Esophagus squamous epithelium (tissue), 5 donors: ENCODE data around the gene RAB20. TPM values are rescaled to one million over a fixed set of nuclear protein-coding genes. Genes with fewer than 3 reads are reported as not detected.
"Not testable (repeated sequence)": the region's sequence is repeated elsewhere in the genome, so short reads cannot be mapped to it uniquely, and the experiment has no call there.

Experiments used
- DNase-seq: peaks from one replicate; lab custom pipeline; 2025; lab: John Stamatoyannopoulos, UW
- H3K27ac ChIP-seq, 4 donors: fragments of 200-600 bp; sonication (generic); one replicate each; pipeline ENCODE4 v1.5.1; 2016 to 2019; ENCODE audit warnings: mild to moderate bottlenecking in 1 of 4
- H3K27me3 ChIP-seq, 4 donors: fragments of 200-600 bp; sonication (generic); 1 replicate in 3 of 4; 2 replicates in 1 of 4; pipeline versions ENCODE4 v1.5.1 to v1.6.0; 2017 to 2021; ENCODE audit warnings: antibody characterized with exemption in 1 of 4
- H3K36me3 ChIP-seq, 3 donors: fragments of 200-600 bp; sonication (generic); one replicate each; pipeline ENCODE4 v1.5.1; 2016 to 2019
- H3K4me1 ChIP-seq, 3 donors: fragments of 200-600 bp; sonication (generic); one replicate each; pipeline ENCODE4 v1.5.1; 2017 to 2019
- H3K4me3 ChIP-seq, 4 donors: fragments of 200-600 bp; sonication (generic); 1 replicate in 3 of 4; 2 replicates in 1 of 4; pipeline ENCODE4 v1.5.1; 2016 to 2019; ENCODE audit warnings: mild to moderate bottlenecking in 2 of 4, moderate library complexity in 1 of 4
- H3K9me3 ChIP-seq, 3 donors: fragments of 200-600 bp; sonication (generic); one replicate each; pipeline ENCODE4 v1.5.1; 2016 to 2019
- CTCF ChIP-seq, 6 experiments: fragments of 450-650 bp in 4 of 6; fragments of 200-600 bp in 2 of 6; sonication (generic) in 2 of 6; IDR thresholded peaks; one replicate each; pipeline ENCODE4 v1.5.1; 2016 to 2019; ENCODE audit warnings: antibody characterized with exemption in 6 of 6, mild to moderate bottlenecking in 4 of 6, moderate library complexity in 4 of 6
- POLR2A ChIP-seq, 4 donors: fragments of 450-650 bp; IDR thresholded peaks; one replicate each; pipeline ENCODE4 v1.6.1; 2017; ENCODE audit warnings: antibody characterized with exemption in 4 of 4, mild to moderate bottlenecking in 4 of 4, moderate library complexity in 3 of 4
- WGBS, 2 donors: methylation state at CpG; one replicate each; pipeline ENCODE4 v1.1.5; 2018; 5-methylcytosine and 5-hydroxymethylcytosine counted together
- intact Hi-C: fragments of 100-400 bp; cut with DNase I; formaldehyde crosslinking; loops from one replicate; pipeline ENCODE4 v1.15.0; 2022
- total RNA-seq, 4 donors: library from RNA; depleted of rRNA; stranded (reverse); fragments of >200 nt; gene quantifications; one replicate each; pipeline ENCODE4 v1.1.0, GENCODE V29; 2016
- donor health status: DM: yes; HTN: yes; CAD: no.

RAB20 gene
- total RNA-seq, 4 donors from 2014 or later, result 1.3 to 7.2 (median 4.3) TPM

- DNase-seq, result no peak
- no peaks in the 10 kb centered on the region for H3K27me3 ChIP-seq
- intact Hi-C loops, result no loop called here
- H3K27ac ChIP-seq, result no peak overlapping the region
- no peaks in the 10 kb centered on the region for H3K4me1 ChIP-seq
- no peak for TF ChIP-seq CTCF (IDR thresholded peaks at IDR 0.05)
- TF ChIP-seq POLR2A (IDR thresholded peaks at IDR 0.05), result no peak
- H3K9me3 ChIP-seq, result no peaks in the 10 kb centered on the region
- no peak overlapping the region for H3K4me3 ChIP-seq
- H3K36me3 ChIP-seq, result peaks cover 0 to 87% (median 5%) of the 10 kb centered on the region in 3 donors
- WGBS, 2 donors, result 84 to 86% methylated on average over 5 of the region's 5 CpGs
These were observed 63.2 kb downstream of the RAB20 start for GRCh38 chr13:110498327-110498726.

GRCh38 chr13:110497896-110498295 is 63.6 kb downstream of the RAB20 start:
- 97 to 100% methylated on average over 2 to 3 of the region's 3 CpGs for WGBS, 2 donors
- H3K4me3 ChIP-seq, H3K9me3 ChIP-seq, H3K27ac ChIP-seq, H3K4me1 ChIP-seq, H3K27me3 ChIP-seq, intact Hi-C loops, DNase-seq: not testable (repeated sequence)
- peaks cover 0 to 87% (median 2%) of the 10 kb centered on the region in 3 donors for H3K36me3 ChIP-seq

- Histone ChIP-seq H3K27me3 (no peaks in the 10 kb centered on the region), H3K36me3 (peaks cover 0 to 88% (median 0%) of the 10 kb centered on the region in 3 donors), H3K4me3 (no peak overlapping the region), H3K9me3 (no peaks in the 10 kb centered on the region), H3K4me1 (no peaks in the 10 kb centered on the region), H3K27ac (peak overlapping the region in 1 of 4 donors; percentile 1)
- DNase-seq, result no peak
- intact Hi-C loops, result no loop called here
- 60 to 73% methylated on average over 1 to 2 of the region's 2 CpGs for WGBS, 2 donors
- no peak for TF ChIP-seq POLR2A (IDR thresholded peaks at IDR 0.05)
- no peak for TF ChIP-seq CTCF (IDR thresholded peaks at IDR 0.05)
These were observed 64.5 kb downstream of the RAB20 start for GRCh38 chr13:110497003-110497402.

GRCh38 chr13:110496281-110496680 is 65.2 kb downstream of the RAB20 start:
- Histone ChIP-seq H3K36me3 (peaks cover 0 to 88% (median 0%) of the 10 kb centered on the region in 3 donors), H3K4me3 (no peak overlapping the region), H3K4me1 (no peaks in the 10 kb centered on the region), H3K27ac (no peak overlapping the region), H3K9me3 (no peaks in the 10 kb centered on the region), H3K27me3 (no peaks in the 10 kb centered on the region)
- 0 to 100% methylated on average over 1 of the region's 3 CpGs for WGBS, 2 donors
- TF ChIP-seq POLR2A (IDR thresholded peaks at IDR 0.05) (no peak), CTCF (IDR thresholded peaks at IDR 0.05) (no peak)
- intact Hi-C loops, result no loop called here
- DNase-seq, result no peak

GRCh38 chr13:110495881-110496280 is 65.6 kb downstream of the RAB20 start:
- no peaks in the 10 kb centered on the region for H3K4me1 ChIP-seq
- no CpG with 5 or more reads among the region's 3 CpGs for WGBS, 2 donors
- TF ChIP-seq CTCF (IDR thresholded peaks at IDR 0.05) (no peak), POLR2A (IDR thresholded peaks at IDR 0.05) (no peak)
- peaks cover 0 to 88% (median 0%) of the 10 kb centered on the region in 3 donors for H3K36me3 ChIP-seq
- DNase-seq, result no peak
- no peaks in the 10 kb centered on the region for H3K27me3 ChIP-seq
- H3K4me3 ChIP-seq, result no peak overlapping the region
- intact Hi-C loops, result no loop called here
- no peak overlapping the region for H3K27ac ChIP-seq
- H3K9me3 ChIP-seq, result no peaks in the 10 kb centered on the region

GRCh38 chr13:110495376-110495775 is 66.1 kb downstream of the RAB20 start:
- Histone ChIP-seq H3K4me3 (no peak overlapping the region), H3K4me1 (no peaks in the 10 kb centered on the region), H3K27me3 (no peaks in the 10 kb centered on the region), H3K27ac (no peak overlapping the region), H3K36me3 (peaks cover 0 to 88% (median 0%) of the 10 kb centered on the region in 3 donors), H3K9me3 (no peaks in the 10 kb centered on the region)
- TF ChIP-seq POLR2A (IDR thresholded peaks at IDR 0.05) (no peak), CTCF (IDR thresholded peaks at IDR 0.05) (no peak)
- WGBS, 2 donors, result 43 to 71% methylated on average over 1 of the region's 3 CpGs
- DNase-seq, result no peak
- intact Hi-C loops, result no loop called here
